Fibroblast of skin of abdomen (primary cell): ENCODE results near the gene MEN1.

Experiments
- DNase-seq: peaks from one replicate; pipeline ENCODE4 v3.0.0-alpha.2; 2013

Gene MEN1

GRCh38 chr11:64778473-64779298, 31.7 kb downstream of the MEN1 start, which contains the start of gene SF1:
Gene SF1 (minus strand): TSS chr11:64778542. CDS start chr11:64778392, 150 bp downstream.
- peak; percentile 100 for DNase-seq

- no peak for DNase-seq
These were observed 32.2 kb downstream of the MEN1 start for GRCh38 chr11:64778223-64778472.

- peak; percentile 82 for DNase-seq
These were observed 32.7 kb downstream of the MEN1 start for GRCh38 chr11:64777449-64778222.

- DNase-seq, result no peak
These were observed 33.5 kb downstream of the MEN1 start for GRCh38 chr11:64776875-64777274.

- DNase-seq, result no peak
These were observed 33.9 kb downstream of the MEN1 start for GRCh38 chr11:64776425-64776824.

GRCh38 chr11:64774144-64774543, 36.2 kb downstream of the MEN1 start:
- DNase-seq, result no peak

- no peak for DNase-seq
These were observed 37.9 kb downstream of the MEN1 start for GRCh38 chr11:64772303-64773018.

- no peak for DNase-seq
These were observed 38.5 kb downstream of the MEN1 start for GRCh38 chr11:64771861-64772260.

- DNase-seq, result no peak
These were observed 40.2 kb downstream of the MEN1 start for GRCh38 chr11:64770120-64770519.

- no peak for DNase-seq
These were observed 41.1 kb downstream of the MEN1 start for GRCh38 chr11:64769283-64769682.

- no peak for DNase-seq
These were observed 42.1 kb downstream of the MEN1 start for GRCh38 chr11:64768300-64768694.

- peak; percentile 57 for DNase-seq
These were observed 42.7 kb downstream of the MEN1 start for GRCh38 chr11:64767344-64768299.

- DNase-seq, result no peak
These were observed 43.5 kb downstream of the MEN1 start for GRCh38 chr11:64766881-64767280.

- no peak for DNase-seq
These were observed 44.3 kb downstream of the MEN1 start for GRCh38 chr11:64765851-64766665.

GRCh38 chr11:64765291-64765850, 45.0 kb downstream of the MEN1 start:
- no peak for DNase-seq

- DNase-seq, result no peak
These were observed 45.6 kb downstream of the MEN1 start for GRCh38 chr11:64764753-64765152.

GRCh38 chr11:64764040-64764611, 46.2 kb downstream of the MEN1 start:
- no peak for DNase-seq

- DNase-seq, result no peak
These were observed 46.8 kb downstream of the MEN1 start for GRCh38 chr11:64763526-64764039.

- DNase-seq, result peak; percentile 60
These were observed 47.5 kb downstream of the MEN1 start for GRCh38 chr11:64762674-64763525.
